Neural cell (in vitro differentiated cells): Measurements from ENCODE around the gene BRF1. TPM values are rescaled to one million over a fixed set of nuclear protein-coding genes. Genes with fewer than 3 reads are reported as not detected.

Source experiments
- H2AFZ ChIP-seq: fragments of 200-600, 300-800 bp; sonication (generic), shearing (Covaris generic); 2 replicates; pipeline ENCODE4 v1.6.0; 2014; ENCODE audit warnings: low read depth, mild to moderate bottlenecking, antibody characterized with exemption, low read length, moderate library complexity
- H3F3A ChIP-seq: fragments of 200-600 bp; shearing (Covaris generic); 2 replicates; pipeline ENCODE4 v1.6.1; 2016; ENCODE audit warnings: mild to moderate bottlenecking, moderate library complexity, mixed read lengths, antibody characterized with exemption, low read length; ENCODE audit not compliant: insufficient read depth, poor library complexity, severe bottlenecking
- H3K27ac ChIP-seq: fragments of 200-600, 300-800 bp; sonication (generic), shearing (Covaris generic); 2 replicates; pipeline ENCODE4 v1.5.1; 2014; ENCODE audit warnings: mild to moderate bottlenecking, low read length, moderate library complexity
- H3K27me3 ChIP-seq: fragments of 300-800, 200-600 bp; sonication (generic), shearing (Covaris generic); 2 replicates; pipeline ENCODE4 v1.6.0; 2014; ENCODE audit warnings: mild to moderate bottlenecking, low read depth, low read length, moderate library complexity; ENCODE audit not compliant: insufficient read depth
- H3K36me3 ChIP-seq: fragments of 300-800, 200-600 bp; sonication (generic), shearing (Covaris generic); 2 replicates; pipeline ENCODE4 v1.5.1; 2014; ENCODE audit warnings: mild to moderate bottlenecking, antibody characterized with exemption, low read length, moderate library complexity; ENCODE audit not compliant: insufficient read depth
- H3K4me2 ChIP-seq: fragments of 300-800, 200-600 bp; sonication (generic), shearing (Covaris generic); 2 replicates; pipeline ENCODE4 v1.6.0; 2014; ENCODE audit warnings: mild to moderate bottlenecking, low read length
- H3K4me3 ChIP-seq: fragments of 300-800, 200-600 bp; sonication (generic), shearing (Covaris generic); 2 replicates; pipeline ENCODE4 v1.5.1; 2014; ENCODE audit warnings: mild to moderate bottlenecking, low read length, moderate library complexity
- H3K79me2 ChIP-seq: fragments of 200-600 bp; shearing (Covaris generic); replicated peaks from 2 replicates; pipeline ENCODE4 v1.6.0; 2014; ENCODE audit warnings: mild to moderate bottlenecking, low read length, moderate library complexity; ENCODE audit not compliant: insufficient read depth
- H3K9ac ChIP-seq: fragments of 300-800, 200-600 bp; sonication (generic), shearing (Covaris generic); 2 replicates; pipeline ENCODE4 v1.6.1; 2016; ENCODE audit warnings: mild to moderate bottlenecking, low read length, mixed read lengths
- H3K9me2 ChIP-seq: fragments of 200-600 bp; shearing (Covaris generic); 2 replicates; pipeline ENCODE4 v1.6.1; 2016; ENCODE audit warnings: mild to moderate bottlenecking, low read length, mixed read lengths; ENCODE audit not compliant: insufficient read depth
- H3K9me3 ChIP-seq: fragments of 200-600, 300-800 bp; sonication (generic), shearing (Covaris generic); 2 replicates; pipeline ENCODE4 v1.6.1; 2016; ENCODE audit warnings: mild to moderate bottlenecking, mixed run types, low read length, moderate library complexity, mixed read lengths
- H4K20me1 ChIP-seq: fragments of 200-600 bp; shearing (Covaris generic); 2 replicates; pipeline ENCODE4 v1.6.1; 2016; ENCODE audit warnings: mild to moderate bottlenecking, mixed run types; ENCODE audit not compliant: insufficient read depth
- EP300 ChIP-seq: fragments of 450-650 bp; conservative IDR thresholded peaks from 2 replicates; pipeline ENCODE4 v1.6.1; 2014; ENCODE audit warnings: antibody characterized with exemption, mild to moderate bottlenecking, moderate library complexity; ENCODE audit not compliant: poor library complexity, severe bottlenecking
- EZH2 ChIP-seq: fragments of 200-600, 300-800 bp; shearing (Covaris generic), sonication (generic); IDR thresholded peaks from 2 replicates; pipeline ENCODE4 v1.6.1; 2014; ENCODE audit warnings: antibody characterized with exemption, low read length, borderline replicate concordance, mild to moderate bottlenecking; ENCODE audit not compliant: insufficient read depth, poor library complexity, severe bottlenecking
- MXI1 ChIP-seq: fragments of 450-650 bp; conservative IDR thresholded peaks from 2 replicates; pipeline ENCODE4 v1.6.1; 2014; ENCODE audit warnings: antibody characterized with exemption, mild to moderate bottlenecking; ENCODE audit not compliant: poor library complexity, severe bottlenecking
- POLR2AphosphoS5 ChIP-seq: IDR thresholded peaks from 2 replicates; pipeline ENCODE4 v1.6.1; 2012
- RAD21 ChIP-seq: fragments of 450-650 bp; conservative IDR thresholded peaks from 2 replicates; pipeline ENCODE4 v1.6.1; 2014; ENCODE audit warnings: antibody characterized with exemption, mild to moderate bottlenecking, moderate library complexity
- REST ChIP-seq: IDR thresholded peaks from 2 replicates; pipeline ENCODE4 v1.6.1; 2012; ENCODE audit warnings: borderline replicate concordance
- SMC3 ChIP-seq: fragments of 450-650 bp; conservative IDR thresholded peaks from 2 replicates; pipeline ENCODE4 v1.6.1; 2014; ENCODE audit warnings: antibody characterized with exemption, mild to moderate bottlenecking, moderate library complexity; ENCODE audit not compliant: poor library complexity
- TAF1 ChIP-seq: IDR thresholded peaks from 2 replicates; pipeline ENCODE4 v1.6.1; 2012; ENCODE audit warnings: low read depth
- polyA plus RNA-seq: library from polyadenylated mRNA; depleted of rRNA; stranded (reverse); fragments of >200 nt; gene quantifications from 2 replicates; pipeline ENCODE4 v1.2.3, GENCODE V29; 2014
- TF ChIP-seq, protein P1 (sequence below): fragments of 450-650 bp; IDR thresholded peaks from 2 replicates; pipeline ENCODE4 v1.5.1; 2014; ENCODE audit warnings: antibody characterized with exemption, mild to moderate bottlenecking, moderate library complexity; ENCODE audit not compliant: poor library complexity, severe bottlenecking

Gene BRF1
- polyA plus RNA-seq, 1 donor from 2014 or later, result 69.4 TPM

GRCh38 chr14:105334383-105335230 lies 33.8 kb upstream of the BRF1 start:
- Histone ChIP-seq H3F3A (no peaks in the 10 kb centered on the region), H4K20me1 (peaks cover 18% of the 10 kb centered on the region), H3K79me2 (peaks cover 20% of the 10 kb centered on the region), H3K9ac (no peak overlapping the region), H3K4me3 (no peak overlapping the region), H3K4me2 (no peak overlapping the region), H2AFZ (no peak overlapping the region), H3K36me3 (no peaks in the 10 kb centered on the region), H3K27ac (no peak overlapping the region), H3K9me2 (no peaks in the 10 kb centered on the region), H3K9me3 (no peaks in the 10 kb centered on the region), H3K27me3 (no peaks in the 10 kb centered on the region)
- no peak for TF ChIP-seq POLR2AphosphoS5

GRCh38 chr14:105333613-105334364 lies 33.0 kb upstream of the BRF1 start:
- Histone ChIP-seq H3F3A (no peaks in the 10 kb centered on the region), H3K27me3 (no peaks in the 10 kb centered on the region), H3K4me3 (no peak overlapping the region), H3K36me3 (no peaks in the 10 kb centered on the region), H3K27ac (no peak overlapping the region), H3K4me2 (no peak overlapping the region), H3K79me2 (peaks cover 28% of the 10 kb centered on the region), H2AFZ (no peak overlapping the region), H4K20me1 (peaks cover 25% of the 10 kb centered on the region), H3K9ac (no peak overlapping the region), H3K9me2 (no peaks in the 10 kb centered on the region), H3K9me3 (no peaks in the 10 kb centered on the region)
- no peak for TF ChIP-seq EZH2
- no peak for TF ChIP-seq TAF1

DNA sequence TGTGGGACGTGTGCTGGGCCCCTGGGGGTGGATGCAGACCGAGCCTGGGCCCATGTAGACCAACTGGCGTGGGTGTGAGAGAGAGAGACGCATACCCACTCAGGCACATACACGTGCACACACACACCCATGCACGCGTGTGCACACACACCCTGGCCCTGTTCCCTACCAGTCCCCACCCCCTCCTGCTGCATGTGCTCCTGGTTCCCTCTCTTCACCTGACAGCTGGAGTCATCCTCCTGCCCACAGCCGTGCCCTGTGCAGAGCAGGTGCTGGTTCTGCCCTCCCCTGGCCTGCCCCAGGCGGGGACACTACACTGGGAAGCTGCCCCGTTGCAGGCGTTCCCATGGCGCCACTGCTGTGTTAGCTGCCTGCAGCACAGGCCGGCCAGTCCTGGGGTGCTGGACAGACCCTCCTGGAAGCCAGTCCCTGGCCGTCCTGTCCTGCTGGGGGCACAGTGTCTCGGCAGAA lies 32.3 kb upstream of the BRF1 start:
- no peak for TF ChIP-seq MXI1
- TF ChIP-seq TAF1, result no peak
- TF ChIP-seq EZH2, result no peak
- no peak for TF ChIP-seq RAD21
- TF ChIP-seq EP300, result no peak
- H3K9me3 ChIP-seq, result no peaks in the 10 kb centered on the region
- H3F3A ChIP-seq, result no peaks in the 10 kb centered on the region
- H3K79me2 ChIP-seq, result peaks cover 35% of the 10 kb centered on the region
- H3K9ac ChIP-seq, result no peak overlapping the region
- H3K27me3 ChIP-seq, result no peaks in the 10 kb centered on the region
- H3K4me2 ChIP-seq, result no peak overlapping the region
- H3K27ac ChIP-seq, result no peak overlapping the region
- no peaks in the 10 kb centered on the region for H3K36me3 ChIP-seq
- H2AFZ ChIP-seq, result no peak overlapping the region
- H4K20me1 ChIP-seq, result peaks cover 29% of the 10 kb centered on the region
- no peaks in the 10 kb centered on the region for H3K9me2 ChIP-seq
- H3K4me3 ChIP-seq, result no peak overlapping the region

DNA sequence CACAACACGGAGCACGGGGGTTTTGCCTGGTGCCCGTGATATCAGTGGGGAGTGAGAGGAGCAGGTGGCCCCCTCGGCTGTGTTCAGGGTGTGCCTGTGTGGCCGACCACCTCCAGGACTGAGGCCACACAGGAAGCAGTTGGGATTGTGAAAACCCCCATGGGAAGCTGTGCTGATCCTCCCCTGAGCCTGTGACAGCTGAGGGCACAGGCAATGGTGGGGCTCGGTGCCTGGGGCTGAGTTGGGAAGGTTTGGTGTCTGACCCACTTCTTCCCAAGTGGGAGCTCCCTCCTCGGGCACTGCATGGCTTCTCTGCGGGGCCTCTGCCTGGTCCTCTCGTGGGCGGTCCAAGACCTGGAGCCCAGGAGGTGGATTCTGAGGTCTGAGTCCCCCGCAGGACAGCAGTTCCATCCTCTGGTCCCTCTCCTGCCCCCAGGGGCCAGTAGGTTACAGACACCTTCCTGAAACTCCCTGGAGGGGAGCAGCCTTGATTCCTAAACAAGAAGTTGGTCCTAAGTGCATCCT lies 31.6 kb upstream of the BRF1 start:
- Histone ChIP-seq H3K9me2 (no peaks in the 10 kb centered on the region), H3K9me3 (no peaks in the 10 kb centered on the region), H3F3A (no peaks in the 10 kb centered on the region), H3K27ac (no peak overlapping the region), H3K79me2 (peaks cover 38% of the 10 kb centered on the region), H3K36me3 (no peaks in the 10 kb centered on the region), H2AFZ (no peak overlapping the region), H4K20me1 (peaks cover 29% of the 10 kb centered on the region), H3K27me3 (no peaks in the 10 kb centered on the region), H3K4me3 (no peak overlapping the region), H3K9ac (no peak overlapping the region), H3K4me2 (no peak overlapping the region)
- no peak for TF ChIP-seq SMC3
- no peak for TF ChIP-seq TAF1
- no peak for TF ChIP-seq EZH2
- no peak for TF ChIP-seq MXI1
- no peak for TF ChIP-seq EP300
- TF ChIP-seq, protein P1, sequence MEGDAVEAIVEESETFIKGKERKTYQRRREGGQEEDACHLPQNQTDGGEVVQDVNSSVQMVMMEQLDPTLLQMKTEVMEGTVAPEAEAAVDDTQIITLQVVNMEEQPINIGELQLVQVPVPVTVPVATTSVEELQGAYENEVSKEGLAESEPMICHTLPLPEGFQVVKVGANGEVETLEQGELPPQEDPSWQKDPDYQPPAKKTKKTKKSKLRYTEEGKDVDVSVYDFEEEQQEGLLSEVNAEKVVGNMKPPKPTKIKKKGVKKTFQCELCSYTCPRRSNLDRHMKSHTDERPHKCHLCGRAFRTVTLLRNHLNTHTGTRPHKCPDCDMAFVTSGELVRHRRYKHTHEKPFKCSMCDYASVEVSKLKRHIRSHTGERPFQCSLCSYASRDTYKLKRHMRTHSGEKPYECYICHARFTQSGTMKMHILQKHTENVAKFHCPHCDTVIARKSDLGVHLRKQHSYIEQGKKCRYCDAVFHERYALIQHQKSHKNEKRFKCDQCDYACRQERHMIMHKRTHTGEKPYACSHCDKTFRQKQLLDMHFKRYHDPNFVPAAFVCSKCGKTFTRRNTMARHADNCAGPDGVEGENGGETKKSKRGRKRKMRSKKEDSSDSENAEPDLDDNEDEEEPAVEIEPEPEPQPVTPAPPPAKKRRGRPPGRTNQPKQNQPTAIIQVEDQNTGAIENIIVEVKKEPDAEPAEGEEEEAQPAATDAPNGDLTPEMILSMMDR, result no peak
- TF ChIP-seq RAD21, result no peak
- TF ChIP-seq REST, result no peak
- TF ChIP-seq POLR2AphosphoS5, result no peak
